Midbrain (tissue), 1 donor: ENCODE measurements around the gene RNF26.

Experiments used
- DNase-seq: peaks from one replicate; lab custom pipeline; 2025; lab: John Stamatoyannopoulos, UW

The RNF26 gene

DNA sequence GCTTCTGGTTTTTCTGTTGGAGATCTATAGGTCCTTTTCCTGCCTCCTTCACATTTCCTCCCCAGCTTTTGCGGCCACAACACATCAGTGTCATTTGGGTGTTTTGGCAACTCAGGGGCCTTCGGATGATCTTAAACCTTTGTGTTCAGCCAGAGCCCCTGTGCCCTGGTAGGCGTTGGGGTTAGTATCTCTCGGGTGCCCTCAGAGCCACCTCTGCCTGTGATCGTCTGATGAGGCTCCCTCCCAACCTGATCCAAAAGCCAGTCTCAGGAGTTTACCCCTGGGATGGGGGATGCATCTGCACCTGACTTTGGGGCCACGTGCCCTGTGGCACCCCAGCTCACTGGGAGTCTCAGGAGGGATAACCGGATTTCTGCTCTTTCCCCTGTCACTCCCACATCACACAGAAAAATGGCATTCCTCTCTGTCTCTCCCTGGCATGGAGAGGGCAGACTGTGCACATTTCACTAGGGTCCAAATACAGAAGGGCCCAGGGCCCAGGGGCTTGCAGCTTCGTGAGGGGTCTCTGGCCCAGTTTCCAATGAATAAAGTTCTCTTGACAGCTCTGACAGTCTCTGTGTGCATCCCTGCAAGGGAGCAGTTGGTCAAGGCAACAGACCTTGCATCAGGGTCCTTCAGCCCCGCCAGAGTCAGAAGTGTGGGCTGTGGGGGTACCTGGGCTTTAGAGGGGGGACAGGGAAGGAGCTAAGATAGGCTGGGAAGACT, 2.6 kb downstream of the RNF26 start:
- DNase-seq: no peak

DNA sequence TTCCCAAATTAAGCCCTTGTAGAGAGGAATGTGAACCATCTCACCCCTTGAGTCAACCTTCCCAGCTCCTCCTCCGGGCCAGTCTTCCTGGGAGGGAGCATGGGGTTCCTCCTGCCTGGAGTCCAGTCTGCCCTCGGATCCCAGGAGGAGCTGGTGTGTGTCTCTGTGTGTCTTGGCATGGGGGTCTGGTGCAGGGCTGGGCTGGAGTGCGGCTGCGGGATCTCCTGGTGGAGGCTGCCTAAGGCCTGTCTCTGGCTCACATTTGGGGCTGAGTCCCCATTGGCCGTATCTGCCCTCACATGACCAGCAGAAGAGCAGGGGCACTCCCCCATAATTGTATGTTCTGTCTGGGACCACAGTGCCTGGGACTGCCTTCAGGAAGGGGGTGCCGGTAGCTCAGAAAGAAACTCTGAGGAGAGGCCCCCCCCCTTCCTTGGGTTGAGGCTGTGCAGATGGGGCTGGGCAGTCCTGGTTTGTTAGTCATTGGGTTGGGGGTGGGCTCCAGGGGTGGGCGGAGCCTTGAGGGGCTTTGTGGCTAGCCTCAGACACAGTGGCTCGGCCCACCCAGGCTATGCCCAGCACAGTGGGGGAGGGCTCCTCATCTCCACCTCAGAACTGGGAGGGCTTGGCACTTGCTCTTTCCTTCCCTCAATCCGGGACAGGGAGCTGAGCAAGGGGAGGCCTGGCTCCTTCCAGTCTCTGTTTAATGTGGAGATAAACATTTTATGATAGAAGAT, 3.4 kb downstream of the RNF26 start:
- DNase-seq: no peak

DNA sequence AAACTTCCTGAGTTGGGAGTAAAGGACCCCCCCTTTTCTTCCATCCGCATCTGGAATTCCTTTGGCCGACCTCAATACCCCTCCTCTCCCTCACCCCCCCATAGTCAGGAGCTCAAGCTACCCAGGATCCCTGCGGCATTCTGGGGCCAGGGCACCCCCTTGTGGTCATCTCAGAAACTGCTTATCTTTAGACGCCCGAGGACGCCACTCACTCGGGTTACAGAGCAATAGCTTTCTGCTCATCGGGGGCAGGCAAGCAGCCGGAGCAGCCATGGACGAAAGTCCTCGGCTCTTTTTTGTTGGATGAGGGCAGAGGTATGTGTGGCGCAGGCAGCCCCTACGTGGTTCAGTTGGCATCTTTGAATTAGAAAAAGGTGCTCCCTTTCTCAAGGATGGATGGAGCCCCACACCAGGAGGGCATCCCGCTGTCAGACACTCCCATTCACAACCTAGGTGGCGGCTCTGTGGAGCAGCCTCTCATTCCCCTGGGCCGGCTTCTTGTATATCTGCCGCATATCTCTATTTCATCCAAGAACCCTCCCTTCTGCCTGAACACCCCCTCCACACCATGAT, 4.1 kb downstream of the RNF26 start:
- DNase-seq: peak; percentile 90

DNA sequence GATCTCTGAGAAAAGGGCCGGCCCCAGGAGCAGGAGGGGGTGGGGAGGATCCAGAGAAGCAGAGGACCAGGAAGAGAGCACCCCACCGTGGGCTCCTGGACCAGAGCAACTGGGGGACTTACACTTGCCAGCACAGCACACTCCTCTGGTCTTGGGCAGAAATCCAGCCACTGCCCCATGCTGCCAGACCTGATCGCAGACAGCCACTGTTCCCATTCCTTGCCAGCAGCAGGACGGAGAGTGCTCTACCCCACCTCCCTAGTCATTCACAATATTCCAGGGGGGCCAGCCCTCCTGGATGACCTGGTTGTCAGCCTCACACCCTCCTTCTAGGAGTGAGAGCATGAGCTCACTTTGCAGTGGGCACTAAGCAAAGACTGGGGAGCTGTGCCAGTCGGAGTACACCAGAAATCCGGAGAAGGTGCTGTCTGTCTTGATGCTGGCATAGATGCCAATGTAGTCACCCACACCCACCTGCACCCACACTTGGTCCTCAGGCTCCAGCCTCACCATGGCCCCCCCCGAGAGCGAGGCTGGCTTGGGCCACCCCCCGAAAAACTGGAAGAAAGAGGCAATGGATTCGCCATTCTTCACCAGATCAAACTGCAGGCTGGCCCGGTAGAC, 4.8 kb downstream of the RNF26 start:
- DNase-seq: no peak

DNA sequence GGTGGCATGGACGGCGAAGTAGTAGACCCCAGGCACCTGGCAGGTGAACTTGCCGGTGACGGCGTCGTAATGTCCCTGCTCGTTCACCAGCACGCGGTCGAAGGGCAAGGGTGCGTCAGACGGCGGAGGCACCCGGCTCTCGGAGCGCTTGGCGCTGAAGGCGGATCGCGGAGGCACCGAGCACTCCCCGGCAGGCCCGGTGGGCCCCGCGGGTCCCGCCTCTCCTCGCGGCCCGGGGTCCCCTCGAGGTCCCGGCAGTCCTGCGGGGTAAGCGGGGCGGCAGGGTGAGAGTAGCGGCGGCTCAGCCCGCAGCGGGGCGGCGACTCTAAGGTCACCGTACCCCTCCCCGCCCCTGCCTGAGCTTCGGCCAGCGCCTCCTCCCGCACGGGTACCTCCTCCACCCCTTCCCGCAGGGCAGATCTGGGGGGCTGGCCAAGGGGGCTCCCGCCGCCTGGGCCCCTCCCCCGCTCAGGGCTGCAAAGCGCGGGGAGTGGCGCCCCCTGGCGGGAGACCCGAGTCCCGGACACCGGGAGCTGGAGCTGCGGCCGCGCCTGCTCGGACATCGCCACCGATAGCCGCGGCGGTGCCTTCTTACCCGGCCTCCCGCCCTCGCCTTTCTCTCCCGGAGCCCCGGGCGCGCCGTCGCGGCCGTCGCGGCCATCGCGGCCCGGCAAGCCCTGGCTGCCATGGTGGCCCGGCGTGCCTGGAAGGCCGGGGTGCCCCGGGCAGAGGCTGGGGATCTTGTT, 5.4 kb downstream of the RNF26 start:
- peak; percentile 79 for DNase-seq

DNA sequence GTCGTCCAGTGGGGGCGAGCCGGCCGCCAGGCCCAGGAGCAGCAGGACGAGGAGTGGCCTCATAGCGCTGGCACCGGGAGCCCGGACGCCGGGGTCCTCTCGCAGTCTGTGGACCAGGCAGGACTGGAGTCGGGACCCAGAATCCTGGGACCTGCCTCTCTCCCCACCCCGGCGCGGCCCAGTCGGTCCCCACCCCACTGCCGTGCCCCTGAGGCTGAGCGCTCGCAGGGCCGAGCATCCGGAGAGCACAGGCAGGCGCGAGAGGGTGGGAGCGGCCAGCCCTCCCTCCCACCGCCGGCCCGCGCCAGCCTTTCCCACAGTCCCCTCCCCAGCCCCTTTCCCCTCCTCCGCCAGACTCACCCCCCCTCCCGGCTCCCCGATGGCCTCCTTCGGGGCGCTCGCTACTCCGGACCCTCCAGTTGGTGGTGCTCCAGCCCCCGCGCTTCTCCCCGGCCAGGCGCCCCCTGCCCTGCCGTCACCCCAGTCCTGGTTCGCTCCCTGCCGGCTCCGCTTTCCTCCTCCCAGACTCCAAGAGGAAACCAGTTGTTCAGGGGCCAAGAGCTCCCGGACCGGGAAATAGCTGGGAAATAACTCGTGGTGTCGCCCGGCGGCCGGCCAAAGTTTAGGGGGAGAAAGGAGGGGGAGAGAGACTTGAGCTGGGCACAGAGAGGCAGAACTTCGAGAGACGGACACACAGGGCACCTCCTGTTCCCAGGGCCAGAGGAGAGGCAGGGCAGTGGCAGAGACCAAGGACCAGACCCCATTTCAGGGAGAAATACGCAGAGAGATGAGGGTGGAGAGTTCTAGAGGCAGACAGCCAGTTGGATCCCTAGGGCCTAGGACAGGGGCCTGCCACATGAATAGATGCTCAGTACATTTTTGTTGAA, 6.3 kb downstream of the RNF26 start, which contains the start of gene C1QTNF5:
C1QTNF5 (minus strand) TSS at position 549 of the 887 bp plus-strand sequence; CDS start at position 63, 486 bp downstream.
- peak; percentile 64 for DNase-seq

DNA sequence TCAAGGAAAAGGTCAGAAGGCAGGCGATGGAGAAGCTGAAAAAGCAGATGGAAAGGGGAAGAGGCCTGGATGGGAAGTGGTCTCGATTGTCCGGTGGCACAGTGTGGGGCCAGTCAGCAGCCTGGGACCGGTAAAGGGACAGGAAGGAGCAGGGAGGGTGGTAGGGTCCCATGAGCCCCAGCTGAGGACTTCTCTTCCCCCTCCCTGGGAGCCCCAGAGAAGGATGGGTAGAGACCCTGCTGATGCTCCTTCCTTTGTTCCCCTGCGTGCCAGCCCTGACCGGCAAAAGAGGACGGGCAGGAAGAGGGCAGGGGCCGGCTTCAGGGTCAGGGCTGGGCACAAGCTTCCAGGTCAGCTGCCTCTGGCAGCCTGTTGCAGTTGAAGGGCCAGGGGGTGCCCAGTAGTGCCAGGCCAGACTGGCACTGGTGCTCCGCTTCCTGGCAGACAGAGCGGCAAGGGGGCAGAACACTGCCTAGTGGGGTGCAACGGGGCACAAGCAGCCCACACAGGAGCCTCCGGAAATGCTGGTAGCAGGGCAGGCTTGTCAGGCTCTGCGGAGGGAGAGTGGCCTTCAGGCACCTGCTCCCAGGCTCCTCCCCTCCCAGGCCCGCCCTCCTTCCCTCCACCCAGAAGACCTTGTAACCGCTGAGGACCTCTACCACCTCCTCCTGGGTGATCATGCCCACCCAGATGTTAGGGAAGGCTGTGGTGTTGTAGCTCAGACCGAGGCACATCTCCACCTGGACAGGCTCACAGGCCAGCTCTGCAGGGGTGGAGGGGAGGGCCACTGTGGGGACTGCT, 7.1 kb downstream of the RNF26 start:
- DNase-seq: no peak

DNA sequence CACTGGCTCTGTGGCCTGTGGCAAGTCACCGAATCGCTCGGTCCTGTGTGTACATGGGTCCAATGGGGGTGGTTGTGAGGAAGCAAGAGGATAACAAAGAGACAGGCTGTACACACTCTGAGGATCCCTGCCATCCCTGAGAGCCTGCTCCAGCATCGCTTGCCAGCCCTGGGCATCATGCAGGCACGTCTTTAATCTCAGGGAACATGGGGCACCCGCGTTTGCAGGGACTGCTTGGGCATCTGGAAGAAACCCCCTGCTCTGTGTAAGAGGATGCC, 7.6 kb downstream of the RNF26 start:
- no peak for DNase-seq

DNA sequence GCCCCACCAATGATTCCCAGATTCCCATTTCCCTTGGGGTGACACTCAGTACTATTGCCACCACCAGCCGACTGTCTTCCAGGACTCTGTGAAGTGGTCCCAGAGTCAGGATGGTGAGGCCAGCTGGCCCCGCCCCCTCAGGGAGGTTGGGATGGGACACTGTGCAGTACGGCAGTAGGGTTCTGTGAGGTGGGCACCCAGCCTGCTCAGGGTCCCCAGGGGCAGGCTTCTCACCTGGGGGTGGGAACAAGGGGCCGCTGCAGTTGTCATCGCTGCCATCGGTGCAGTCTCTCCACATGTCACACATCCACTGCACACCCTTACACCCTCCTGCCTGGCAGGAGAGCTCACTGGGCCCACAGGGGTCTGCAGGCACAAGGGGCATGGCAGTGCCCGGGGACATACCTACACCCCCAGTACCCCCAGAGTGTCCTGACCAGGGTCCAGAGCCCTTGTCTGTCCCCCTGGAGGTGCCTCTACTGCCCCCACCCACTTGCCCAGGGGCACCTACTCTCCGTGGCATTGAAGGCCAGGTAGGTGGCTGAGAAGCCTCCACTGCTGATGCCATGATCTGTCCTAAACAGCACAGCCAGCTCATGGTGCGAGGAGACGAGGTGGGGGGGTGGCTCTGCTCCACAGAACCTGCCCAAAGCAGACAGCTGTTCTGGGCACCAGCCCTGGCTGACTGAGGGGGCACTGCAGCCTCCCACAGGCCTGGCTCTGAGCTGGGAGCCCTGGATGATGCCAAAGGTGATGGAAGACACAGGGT, 8.2 kb downstream of the RNF26 start:
- no peak for DNase-seq

DNA sequence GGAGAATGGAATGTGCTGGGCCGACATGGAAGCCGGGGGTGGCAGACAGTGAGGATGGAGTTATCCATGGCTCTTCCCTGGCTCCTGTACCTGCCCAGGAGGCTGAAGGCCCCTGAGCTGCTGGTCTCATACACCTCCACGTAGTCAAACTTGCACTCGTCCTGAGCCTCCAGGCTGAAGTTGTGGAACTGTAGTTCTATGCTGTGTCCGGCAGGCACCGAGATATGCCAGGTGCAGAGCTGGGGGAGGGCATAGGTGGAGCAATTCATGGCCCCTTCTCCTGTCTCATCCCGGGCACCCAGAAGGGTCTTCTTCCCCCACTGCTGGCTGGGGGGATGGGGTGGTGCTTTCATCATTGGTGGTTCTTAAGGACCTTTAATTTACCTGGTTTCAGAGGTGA, 9.4 kb downstream of the RNF26 start:
- no peak for DNase-seq

DNA sequence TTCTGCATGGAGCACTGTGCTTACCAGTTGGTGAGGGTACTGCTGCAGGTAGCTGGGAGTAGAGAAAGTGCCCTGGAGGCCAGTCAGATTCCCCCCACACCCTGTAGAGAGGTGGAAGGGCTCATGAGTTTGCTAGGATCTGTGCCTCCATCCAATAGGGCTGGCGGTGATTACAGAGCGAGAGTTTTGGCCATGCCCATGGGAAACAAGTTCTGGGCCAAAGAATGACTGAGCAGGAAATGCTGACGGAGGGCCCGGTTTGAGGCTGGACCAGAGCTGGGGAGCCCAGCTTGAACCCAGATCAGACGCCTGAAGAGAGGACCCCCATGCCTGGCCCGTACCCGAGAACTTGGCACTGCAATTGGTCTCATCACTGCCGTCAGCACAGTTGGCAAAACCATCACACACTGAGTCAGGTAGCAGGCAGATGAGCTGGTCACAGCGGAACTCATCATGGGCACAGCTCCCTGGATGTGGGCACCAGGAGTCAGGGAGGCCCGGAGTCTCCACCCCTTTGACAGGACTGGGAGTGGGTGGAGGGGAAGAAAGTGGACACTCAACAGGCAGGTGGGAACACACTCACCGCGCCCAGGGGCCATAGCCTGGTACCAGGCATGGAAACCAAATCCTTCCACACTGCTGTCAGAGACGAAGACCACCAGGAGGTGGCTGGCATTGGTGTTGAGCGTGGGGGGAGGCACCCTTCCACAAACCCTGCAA, 10.1 kb downstream of the RNF26 start:
- DNase-seq: no peak

DNA sequence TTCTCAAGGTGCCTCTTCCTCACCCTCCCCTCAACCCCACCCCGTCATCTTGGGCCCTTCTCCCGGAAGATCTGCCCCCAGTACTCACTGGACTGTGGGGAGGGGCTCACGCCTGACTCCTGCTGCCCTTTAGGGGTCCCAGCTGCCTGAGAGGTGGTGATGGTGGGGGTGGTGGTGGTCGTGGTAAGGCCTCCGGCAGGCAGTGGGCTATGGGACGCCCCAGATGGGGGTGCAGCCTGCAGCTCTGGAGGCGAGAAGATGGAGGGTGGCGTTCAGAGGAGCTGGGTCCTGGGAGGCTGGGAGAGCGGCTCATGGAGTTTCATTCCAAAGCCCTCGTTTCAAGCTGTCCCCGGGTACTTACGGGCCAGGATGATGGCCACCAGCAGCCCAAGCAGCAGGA, 11.4 kb downstream of the RNF26 start:
- DNase-seq: no peak

DNA sequence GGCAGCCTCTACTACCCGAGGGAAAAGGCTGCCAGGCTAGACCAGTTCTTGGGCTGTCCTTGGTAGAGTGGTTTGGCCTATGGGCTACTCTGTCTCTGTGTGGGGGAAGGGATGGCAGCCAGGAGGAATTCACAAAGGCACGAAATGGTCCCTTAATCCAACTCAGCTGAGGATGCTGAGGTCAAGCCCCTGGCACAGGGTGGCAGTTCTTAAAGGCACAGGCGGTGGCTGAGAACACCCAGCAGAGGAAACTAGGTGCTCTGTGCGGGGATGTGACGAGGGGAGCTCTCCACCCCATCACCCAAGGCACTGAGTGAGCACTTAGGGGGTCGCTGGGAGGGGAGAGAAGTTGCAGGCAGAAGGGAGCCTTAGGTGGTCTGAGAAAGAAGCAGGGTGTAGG, 12.3 kb downstream of the RNF26 start, which contains the start of gene MFRP:
MFRP (minus strand) TSS at position 101 of the 400 bp plus-strand sequence. CDS start 192 bp downstream, outside the sequence.
- no peak for DNase-seq

DNA sequence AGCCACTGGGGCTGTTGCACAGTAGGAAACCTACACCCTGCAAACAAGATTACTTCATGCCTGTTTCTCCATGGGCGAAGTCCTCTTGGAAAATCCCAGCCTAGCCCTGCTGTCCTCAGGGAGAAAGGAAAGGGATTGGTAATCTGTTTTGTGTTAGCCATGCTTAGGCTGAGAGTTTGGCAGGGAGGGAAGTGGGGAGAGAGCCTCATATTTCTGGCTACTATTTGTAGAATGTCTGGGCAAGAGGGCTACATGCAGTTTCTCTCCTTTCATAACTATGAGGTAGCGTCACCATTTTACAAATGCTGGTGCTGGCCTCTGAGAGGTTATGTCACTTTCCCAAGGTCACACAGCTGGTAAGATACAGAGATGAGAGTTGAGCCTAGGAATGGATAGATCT, 12.9 kb downstream of the RNF26 start:
- no peak for DNase-seq

DNA sequence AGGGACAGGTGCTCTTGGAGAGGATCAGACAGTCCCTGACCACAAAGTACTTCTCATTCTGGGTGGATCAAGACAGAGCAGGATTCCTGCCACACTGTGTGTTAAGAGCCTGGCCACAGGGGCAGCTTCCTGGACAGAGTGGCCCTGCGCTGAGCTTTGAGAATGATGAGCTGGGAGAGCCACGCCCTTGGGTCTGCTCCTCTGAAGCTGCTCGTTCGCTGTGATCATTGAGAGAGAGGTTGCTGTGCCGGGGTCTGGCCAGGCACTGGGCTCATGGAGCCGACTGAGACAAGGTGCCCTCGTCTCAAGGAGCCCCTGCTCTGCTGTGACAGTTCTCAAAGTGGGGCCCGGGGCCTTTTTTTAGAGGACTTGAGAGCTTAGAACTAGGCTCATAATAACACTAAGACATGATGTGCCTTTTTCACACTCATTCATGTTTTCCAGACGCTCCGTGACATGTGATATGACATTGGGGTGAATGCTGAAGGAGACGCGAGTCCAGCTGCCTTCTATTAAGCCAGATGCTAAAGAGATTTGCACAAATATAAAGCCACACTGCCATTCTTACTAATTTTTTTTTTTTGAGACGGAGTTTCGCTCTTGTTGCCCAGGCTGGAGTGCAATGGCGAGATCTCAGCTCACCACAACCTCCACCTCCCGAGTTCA, 13.7 kb downstream of the RNF26 start:
- DNase-seq: no peak

DNA sequence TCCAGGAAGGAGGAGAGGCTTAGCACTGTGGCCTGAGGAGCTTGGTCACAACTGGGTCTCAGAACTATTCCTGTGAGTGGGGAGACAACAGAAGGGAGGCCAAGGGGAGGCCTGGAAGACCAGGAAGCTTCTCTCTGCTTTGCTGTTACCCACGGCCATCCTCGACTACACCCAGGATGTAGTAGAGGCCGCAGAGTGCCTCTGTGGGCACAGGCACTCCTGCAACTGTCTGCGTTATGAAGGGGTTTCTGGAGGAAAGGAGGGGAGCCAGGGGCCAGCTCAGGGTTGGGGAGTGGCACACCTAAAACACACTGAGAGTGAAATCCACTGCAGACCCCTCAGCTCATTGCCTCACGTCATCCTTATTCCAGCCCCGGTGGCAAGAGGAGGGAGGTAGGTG, 16.0 kb downstream of the RNF26 start:
- no peak for DNase-seq

DNA sequence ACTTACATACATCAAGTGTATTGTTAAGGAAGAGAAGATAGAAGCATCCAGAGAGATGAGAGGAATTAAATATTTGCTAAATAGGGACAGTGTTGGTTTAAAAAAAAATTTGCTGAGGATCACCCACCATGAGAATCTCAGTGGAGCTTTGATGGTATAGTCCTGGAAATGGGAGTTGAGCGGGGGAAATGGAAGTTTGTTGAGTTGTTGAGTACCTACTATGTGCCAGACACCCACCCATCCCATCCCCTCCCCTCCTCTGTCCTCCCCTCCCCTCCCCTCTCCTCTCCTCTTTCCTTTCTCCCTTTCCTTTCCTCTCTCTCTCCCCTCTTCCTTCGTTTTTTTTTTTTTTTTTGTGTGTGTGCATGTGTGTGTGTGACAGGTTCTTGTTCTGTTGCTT, 16.9 kb downstream of the RNF26 start:
- no peak for DNase-seq

DNA sequence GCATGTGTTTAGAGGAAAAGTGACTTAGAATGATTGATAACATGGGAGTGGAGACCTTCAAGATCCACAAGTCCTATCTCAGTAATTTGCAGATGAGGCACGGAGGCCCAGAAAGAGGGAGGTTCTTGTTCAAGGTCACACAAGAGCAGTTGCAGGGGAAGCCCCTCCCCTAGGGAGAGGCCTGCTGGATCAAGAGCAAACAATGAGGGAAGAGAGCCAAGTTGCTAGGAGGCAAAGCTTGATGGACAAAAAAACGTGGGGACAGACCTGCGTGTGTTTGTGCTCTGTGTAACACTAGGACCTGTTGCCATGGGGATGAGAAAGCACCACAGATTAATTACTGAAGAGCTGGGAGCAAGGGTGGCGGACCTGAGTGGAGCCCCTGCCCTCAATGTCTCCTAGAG, 18.5 kb downstream of the RNF26 start:
- DNase-seq: no peak
